ENCODE results near the gene GNB4.

GNB4 gene

DNA sequence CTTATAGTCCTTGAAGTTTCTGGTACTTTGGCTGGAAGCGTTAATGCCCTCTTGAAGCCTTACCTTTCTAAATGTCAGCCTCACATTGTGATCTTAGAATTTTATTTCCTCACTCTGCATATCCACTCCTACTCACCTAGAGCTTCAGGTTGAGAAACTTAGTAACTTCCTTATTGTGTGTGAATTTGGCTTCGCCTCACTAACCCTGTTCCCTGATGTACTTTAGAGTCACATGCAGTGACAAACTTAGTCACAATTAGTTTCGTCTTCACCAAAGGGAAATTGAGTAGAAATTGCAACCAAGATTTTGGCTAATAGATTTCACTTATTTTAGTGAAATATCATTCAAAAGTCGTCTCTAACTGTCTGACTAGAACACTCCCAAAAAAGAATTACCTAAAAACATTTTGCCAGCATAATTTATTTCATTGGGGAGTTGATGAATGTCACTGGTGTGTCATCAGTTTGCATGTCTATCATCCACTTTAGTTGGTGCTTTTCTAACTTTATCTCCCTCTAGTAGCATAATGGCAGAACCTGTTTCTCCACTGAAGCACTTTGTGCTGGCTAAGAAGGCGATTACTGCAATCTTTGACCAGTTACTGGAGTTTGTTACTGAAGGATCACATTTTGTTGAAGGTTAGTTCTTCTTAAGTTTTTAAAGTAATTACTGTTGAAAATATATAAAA is 102.8 kb downstream of the GNB4 start:
- no peak for DNase-seq

DNA sequence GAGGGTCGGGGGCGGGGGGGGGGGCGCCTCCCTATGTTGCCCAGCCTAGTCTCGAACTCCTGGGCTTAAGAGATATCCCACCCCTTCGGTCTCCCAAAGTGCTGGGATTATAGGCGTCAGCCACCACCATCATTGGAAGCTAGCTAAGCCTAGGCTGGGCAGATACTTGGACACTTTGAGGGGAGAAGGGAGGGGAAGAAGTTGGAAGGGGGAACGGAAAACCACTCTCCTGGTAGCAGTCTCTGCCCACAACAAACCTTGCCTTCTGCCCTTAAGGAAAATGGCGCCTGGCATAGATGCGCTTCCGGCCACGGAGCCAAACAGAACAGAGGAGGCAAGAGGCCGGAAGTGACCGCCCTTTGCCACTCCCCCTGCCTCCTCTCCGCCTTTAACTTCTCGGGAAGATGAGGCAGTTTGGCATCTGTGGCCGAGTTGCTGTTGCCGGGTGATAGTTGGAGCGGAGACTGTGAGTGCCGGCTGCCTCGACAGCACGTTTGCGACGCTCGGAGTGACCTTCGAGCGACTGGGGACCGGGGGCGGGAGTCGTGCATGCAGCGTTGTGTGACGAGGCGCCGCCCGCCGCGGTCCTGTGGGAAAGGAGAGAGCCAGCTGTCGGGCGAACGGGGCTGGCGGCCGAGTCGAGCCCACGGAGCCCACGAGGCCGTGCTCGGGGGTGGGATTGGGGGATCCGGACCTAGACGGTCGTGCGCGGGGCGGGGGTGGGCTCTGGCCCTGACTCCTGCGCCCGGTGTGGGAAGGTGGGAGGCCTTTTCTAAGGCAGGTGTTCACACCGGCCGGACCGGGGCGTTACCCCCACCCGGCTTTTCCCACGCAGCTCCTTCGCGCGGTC is 103.7 kb downstream of the GNB4 start, which contains the start of gene MFN1:
MFN1 (plus strand) TSS at position 365 of the 850 bp plus-strand sequence. CDS start 1,143 bp downstream, outside the sequence.
- DNase-seq, result peak; percentile 97
